HepG2 (cell line): ENCODE results near the gene CDC42SE1. TPM values are rescaled to one million over a fixed set of nuclear protein-coding genes. Genes with fewer than 3 reads are reported as not detected.

Source experiments
- AGO1 ChIP-seq: fragments of 200-400 bp; formaldehyde crosslinking; IDR thresholded peaks from 2 replicates; pipeline ENCODE4 v1.6.1; 2017; ENCODE audit warnings: mild to moderate bottlenecking, low read depth, low read length, moderate library complexity; ENCODE audit not compliant: poor library complexity, severe bottlenecking
- AGO2 ChIP-seq: fragments of 200-400 bp; formaldehyde crosslinking; optimal IDR thresholded peaks from 2 replicates; pipeline ENCODE3; 2017; ENCODE audit warnings: mild to moderate bottlenecking, low read depth, low read length, moderate library complexity
- ATF7-NPFF ChIP-seq: sonication (generic); formaldehyde crosslinking; IDR thresholded peaks from 2 replicates; pipeline ENCODE4 v1.8.1; 2023; ENCODE audit warnings: mild to moderate bottlenecking, low read depth, missing genetic modification reagents, moderate library complexity
- BHLHE40 ChIP-seq: IDR thresholded peaks from 2 replicates; pipeline ENCODE4 v1.6.1; 2011; ENCODE audit warnings: low read length, improper control_type of control experiment
- MAZ ChIP-seq, 2 experiments: sonication (generic) in 1 of 2; formaldehyde crosslinking in 1 of 2; IDR thresholded peaks; 2 replicates each; pipeline versions ENCODE4 v1.5.0 to v1.6.1; 2012 to 2020; ENCODE audit warnings: low read depth in 2 of 2, mild to moderate bottlenecking in 2 of 2, borderline replicate concordance in 1 of 2, improper control_type of control experiment in 1 of 2, low read length in 1 of 2, missing genetic modification reagents in 1 of 2, moderate library complexity in 1 of 2
- NRL ChIP-seq: sonication (generic); formaldehyde crosslinking; IDR thresholded peaks from 2 replicates; pipeline ENCODE4 v1.5.0; 2020; ENCODE audit warnings: missing genetic modification reagents, mild to moderate bottlenecking, moderate library complexity, borderline replicate concordance
- RBFOX2 ChIP-seq: fragments of 200-400 bp; formaldehyde crosslinking; IDR thresholded peaks from 2 replicates; pipeline ENCODE4 v1.6.1; 2017; ENCODE audit warnings: low read depth, mild to moderate bottlenecking, low read length
- SIN3A ChIP-seq: IDR thresholded peaks from 2 replicates; pipeline ENCODE4 v1.6.1; 2011; ENCODE audit warnings: low read depth, mild to moderate bottlenecking, control low read depth, low read length, borderline replicate concordance
- SOX13 ChIP-seq, 3 experiments: fragments of 450-650 bp in 1 of 3; sonication (generic) in 1 of 3; formaldehyde crosslinking in 1 of 3; IDR thresholded peaks in 2 of 3; conservative IDR thresholded peaks in 1 of 3; 2 replicates each; pipeline versions ENCODE4 v1.5.0 to v1.6.1; 2016 to 2020; ENCODE audit warnings: antibody characterized with exemption in 1 of 3, mild to moderate bottlenecking in 1 of 3, missing compliant biosample characterization in 1 of 3, missing genetic modification reagents in 1 of 3, moderate library complexity in 1 of 3
- ZNF124 ChIP-seq: sonication (generic); formaldehyde crosslinking; IDR thresholded peaks from 2 replicates; pipeline ENCODE4 v1.4.0; 2020; ENCODE audit warnings: missing genetic modification reagents
- ZNF160 ChIP-seq: sonication (generic); formaldehyde crosslinking; IDR thresholded peaks from 2 replicates; pipeline ENCODE4 v1.8.0; 2022; ENCODE audit warnings: mild to moderate bottlenecking, inconsistent platforms, missing genetic modification reagents
- ZNF230 ChIP-seq: sonication (generic); formaldehyde crosslinking; IDR thresholded peaks from 2 replicates; pipeline ENCODE4 v1.4.0; 2020; ENCODE audit warnings: mild to moderate bottlenecking, missing genetic modification reagents
- ZNF253 ChIP-seq: sonication (generic); formaldehyde crosslinking; IDR thresholded peaks from 2 replicates; pipeline ENCODE4 v1.8.0; 2022; ENCODE audit warnings: mild to moderate bottlenecking, missing genetic modification reagents, borderline replicate concordance
- ZNF558 ChIP-seq: sonication (generic); formaldehyde crosslinking; IDR thresholded peaks from 2 replicates; pipeline ENCODE4 v1.9.0; 2022; ENCODE audit warnings: mild to moderate bottlenecking, missing genetic modification reagents, borderline replicate concordance
- ZNF746 ChIP-seq: sonication (generic); formaldehyde crosslinking; IDR thresholded peaks from 2 replicates; pipeline ENCODE4 v1.8.0; 2022; ENCODE audit warnings: mild to moderate bottlenecking, missing genetic modification reagents
- ZNF850 ChIP-seq: sonication (generic); formaldehyde crosslinking; conservative IDR thresholded peaks from 2 replicates; pipeline ENCODE4 v1.9.0; 2021; ENCODE audit warnings: mild to moderate bottlenecking, missing genetic modification reagents
- polyA plus RNA-seq, 8 experiments: library from polyadenylated mRNA; depleted of rRNA in 3 of 8; stranded (reverse) in 7 of 8; unstranded in 1 of 8; fragments of >200 nt; fragmentation: Illumina TruSeq in 4 of 8; extraction: Trizol in 4 of 8; gene quantifications; 2 replicates each; pipeline versions ENCODE4 v1.2.1 to v1.2.3, GENCODE V29; 2011 to 2016; ENCODE audit warnings: low read depth in 4 of 8, missing spikeins in 1 of 8, mixed read lengths in 1 of 8; ENCODE audit not compliant: insufficient read depth in 1 of 8
- total RNA-seq, 5 experiments: library from RNA; depleted of rRNA; stranded (reverse); fragments of >200 nt; fragmentation: Illumina TruSeq; extraction: Trizol; gene quantifications; 2 replicates each; pipeline ENCODE4 v1.2.3, GENCODE V29; 2016; ENCODE audit warnings: low read depth in 1 of 5
- TF ChIP-seq, protein P1 (sequence below): sonication (generic); formaldehyde crosslinking; IDR thresholded peaks from 2 replicates; pipeline ENCODE4 v1.4.0; 2020; ENCODE audit warnings: missing genetic modification reagents
- TF ChIP-seq, protein P2 (sequence below): IDR thresholded peaks from 2 replicates; pipeline ENCODE4 v1.6.1; 2016; ENCODE audit warnings: mild to moderate bottlenecking

The CDC42SE1 gene
- total and polyA plus RNA-seq, 2 of the 13 experiments (the other 11 are each of a cell fraction or from before 2014, with no cell fraction given) = 17.6 to 17.9 TPM

DNA sequence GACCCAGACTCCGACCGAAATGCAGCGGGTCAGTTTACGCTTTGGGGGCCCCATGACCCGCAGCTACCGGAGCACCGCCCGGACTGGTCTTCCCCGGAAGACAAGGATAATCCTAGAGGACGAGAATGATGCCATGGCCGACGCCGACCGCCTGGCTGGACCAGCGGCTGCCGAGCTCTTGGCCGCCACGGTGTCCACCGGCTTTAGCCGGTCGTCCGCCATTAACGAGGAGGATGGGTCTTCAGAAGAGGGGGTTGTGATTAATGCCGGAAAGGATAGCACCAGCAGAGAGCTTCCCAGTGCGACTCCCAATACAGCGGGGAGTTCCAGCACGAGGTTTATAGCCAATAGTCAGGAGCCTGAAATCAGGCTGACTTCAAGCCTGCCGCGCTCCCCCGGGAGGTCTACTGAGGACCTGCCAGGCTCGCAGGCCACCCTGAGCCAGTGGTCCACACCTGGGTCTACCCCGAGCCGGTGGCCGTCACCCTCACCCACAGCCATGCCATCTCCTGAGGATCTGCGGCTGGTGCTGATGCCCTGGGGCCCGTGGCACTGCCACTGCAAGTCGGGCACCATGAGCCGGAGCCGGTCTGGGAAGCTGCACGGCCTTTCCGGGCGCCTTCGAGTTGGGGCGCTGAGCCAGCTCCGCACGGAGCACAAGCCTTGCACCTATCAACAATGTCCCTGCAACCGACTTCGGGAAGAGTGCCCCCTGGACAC is 11.3 kb downstream of the CDC42SE1 start (continued):
- peak; percentile 70; the same call in 1 of the 2 replicates for TF ChIP-seq NRL (CRISPR knock-in tag)
- TF ChIP-seq ZNF124 (CRISPR knock-in tag) = no peak
- TF ChIP-seq SIN3A = 0 out of 2 replicates have a peak, but pooled peaks have one; percentile 12
- no peak for TF ChIP-seq BHLHE40
- TF ChIP-seq ZNF558 (CRISPR knock-in tag) = 0 out of 2 replicates have a peak, but pooled peaks have one; percentile 56
- peak; percentile 48; the same call in 1 of the 2 replicates for TF ChIP-seq RBFOX2
- TF ChIP-seq AGO2 = peak; percentile 80
- TF ChIP-seq ZNF850 (CRISPR knock-in tag) = no peak
- 0 out of 2 replicates have a peak, but pooled peaks have one; percentile 65 for TF ChIP-seq ZNF160 (CRISPR knock-in tag)
- peak; percentile 74 for TF ChIP-seq AGO1
- TF ChIP-seq SOX13 (IDR thresholded peaks at IDR 0.05) = no peak
- TF ChIP-seq SOX13 (CRISPR knock-in tag; conservative IDR thresholded peaks at IDR 0.05 in 1 of 2, IDR thresholded peaks at IDR 0.05 in 1 of 2) = peak in 1 of 2 experiments; percentile 10; a peak in 1 of 4 replicates
- TF ChIP-seq, protein P1, sequence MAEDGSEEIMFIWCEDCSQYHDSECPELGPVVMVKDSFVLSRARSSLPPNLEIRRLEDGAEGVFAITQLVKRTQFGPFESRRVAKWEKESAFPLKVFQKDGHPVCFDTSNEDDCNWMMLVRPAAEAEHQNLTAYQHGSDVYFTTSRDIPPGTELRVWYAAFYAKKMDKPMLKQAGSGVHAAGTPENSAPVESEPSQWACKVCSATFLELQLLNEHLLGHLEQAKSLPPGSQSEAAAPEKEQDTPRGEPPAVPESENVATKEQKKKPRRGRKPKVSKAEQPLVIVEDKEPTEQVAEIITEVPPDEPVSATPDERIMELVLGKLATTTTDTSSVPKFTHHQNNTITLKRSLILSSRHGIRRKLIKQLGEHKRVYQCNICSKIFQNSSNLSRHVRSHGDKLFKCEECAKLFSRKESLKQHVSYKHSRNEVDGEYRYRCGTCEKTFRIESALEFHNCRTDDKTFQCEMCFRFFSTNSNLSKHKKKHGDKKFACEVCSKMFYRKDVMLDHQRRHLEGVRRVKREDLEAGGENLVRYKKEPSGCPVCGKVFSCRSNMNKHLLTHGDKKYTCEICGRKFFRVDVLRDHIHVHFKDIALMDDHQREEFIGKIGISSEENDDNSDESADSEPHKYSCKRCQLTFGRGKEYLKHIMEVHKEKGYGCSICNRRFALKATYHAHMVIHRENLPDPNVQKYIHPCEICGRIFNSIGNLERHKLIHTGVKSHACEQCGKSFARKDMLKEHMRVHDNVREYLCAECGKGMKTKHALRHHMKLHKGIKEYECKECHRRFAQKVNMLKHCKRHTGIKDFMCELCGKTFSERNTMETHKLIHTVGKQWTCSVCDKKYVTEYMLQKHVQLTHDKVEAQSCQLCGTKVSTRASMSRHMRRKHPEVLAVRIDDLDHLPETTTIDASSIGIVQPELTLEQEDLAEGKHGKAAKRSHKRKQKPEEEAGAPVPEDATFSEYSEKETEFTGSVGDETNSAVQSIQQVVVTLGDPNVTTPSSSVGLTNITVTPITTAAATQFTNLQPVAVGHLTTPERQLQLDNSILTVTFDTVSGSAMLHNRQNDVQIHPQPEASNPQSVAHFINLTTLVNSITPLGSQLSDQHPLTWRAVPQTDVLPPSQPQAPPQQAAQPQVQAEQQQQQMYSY (CRISPR knock-in tag) = 0 out of 2 replicates have a peak, but pooled peaks have one; percentile 37
- peak; percentile 35; the same call in 1 of the 2 replicates for TF ChIP-seq ATF7-NPFF (CRISPR knock-in tag)
- TF ChIP-seq ZNF746 (CRISPR knock-in tag) = 0 out of 2 replicates have a peak, but pooled peaks have one; percentile 28
- TF ChIP-seq, protein P2, sequence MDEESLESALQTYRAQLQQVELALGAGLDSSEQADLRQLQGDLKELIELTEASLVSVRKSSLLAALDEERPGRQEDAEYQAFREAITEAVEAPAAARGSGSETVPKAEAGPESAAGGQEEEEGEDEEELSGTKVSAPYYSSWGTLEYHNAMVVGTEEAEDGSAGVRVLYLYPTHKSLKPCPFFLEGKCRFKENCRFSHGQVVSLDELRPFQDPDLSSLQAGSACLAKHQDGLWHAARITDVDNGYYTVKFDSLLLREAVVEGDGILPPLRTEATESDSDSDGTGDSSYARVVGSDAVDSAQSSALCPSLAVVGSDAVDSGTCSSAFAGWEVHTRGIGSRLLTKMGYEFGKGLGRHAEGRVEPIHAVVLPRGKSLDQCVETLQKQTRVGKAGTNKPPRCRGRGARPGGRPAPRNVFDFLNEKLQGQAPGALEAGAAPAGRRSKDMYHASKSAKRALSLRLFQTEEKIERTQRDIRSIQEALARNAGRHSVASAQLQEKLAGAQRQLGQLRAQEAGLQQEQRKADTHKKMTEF = peak; percentile 27
- TF ChIP-seq ZNF230 (CRISPR knock-in tag) = no peak
- no peak for TF ChIP-seq ZNF253 (CRISPR knock-in tag)
- TF ChIP-seq MAZ (IDR thresholded peaks at IDR 0.05; ENCODE audit: borderline replicate concordance, low read depth, low read length) = no peak
- TF ChIP-seq MAZ (CRISPR knock-in tag; IDR thresholded peaks at IDR 0.05; ENCODE audit: low read depth) = peak; percentile 14; the same call in 1 of the 2 replicates
